ENCODE measurements around the gene ALOX12. TPM values are rescaled to one million over a fixed set of nuclear protein-coding genes. Genes with fewer than 3 reads are reported as not detected.
A peak's percentile ranks its signal among the peaks of the same experiment; 100 is the strongest.

The ALOX12 gene
- total and polyA plus RNA-seq, 8 donors, result 0.92 to 3.4 TPM; not detected in 6

DNA sequence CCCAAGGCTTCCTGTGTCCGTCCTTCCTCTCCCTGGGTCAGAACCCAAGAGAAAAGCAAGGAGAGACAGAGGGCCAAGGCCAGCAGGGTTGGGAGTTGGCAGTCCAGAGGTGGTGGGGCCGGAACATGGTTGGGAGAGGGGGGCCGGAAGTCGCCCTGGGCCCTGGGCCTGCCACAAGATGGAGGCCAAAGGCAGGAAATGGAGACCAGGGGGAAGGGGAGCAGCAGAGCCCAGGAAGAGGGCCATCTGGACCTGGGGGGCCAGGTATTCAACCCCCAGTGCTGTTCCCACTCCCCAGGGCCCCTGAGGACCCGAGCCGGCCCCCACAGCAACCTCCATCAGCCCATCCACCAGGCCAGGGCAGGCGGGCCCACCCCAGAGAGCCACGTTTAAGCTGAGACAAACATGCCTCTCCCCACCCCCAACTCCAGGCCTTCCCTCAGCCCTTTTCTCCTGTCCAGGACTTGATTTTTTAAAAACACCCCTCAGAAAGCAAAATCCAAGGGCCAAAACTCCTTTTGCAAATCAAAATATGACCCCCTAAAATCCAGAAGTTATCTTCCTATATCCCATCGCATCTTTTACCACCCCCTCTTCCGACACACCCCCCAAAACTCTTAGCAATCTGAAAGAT lies 22.6 kb downstream of the ALOX12 start:
- H3K4me1 ChIP-seq, result peaks cover 50 to 87% (median 72%) of the 10 kb centered on the region in 4 donors
- no peaks in the 10 kb centered on the region for H3K9me3 ChIP-seq
- H3K36me3 ChIP-seq, result peaks cover 4 to 15% (median 14%) of the 10 kb centered on the region in 4 donors
- no peak for TF ChIP-seq EP300 (IDR thresholded peaks at IDR 0.05)
- TF ChIP-seq, protein P1, sequence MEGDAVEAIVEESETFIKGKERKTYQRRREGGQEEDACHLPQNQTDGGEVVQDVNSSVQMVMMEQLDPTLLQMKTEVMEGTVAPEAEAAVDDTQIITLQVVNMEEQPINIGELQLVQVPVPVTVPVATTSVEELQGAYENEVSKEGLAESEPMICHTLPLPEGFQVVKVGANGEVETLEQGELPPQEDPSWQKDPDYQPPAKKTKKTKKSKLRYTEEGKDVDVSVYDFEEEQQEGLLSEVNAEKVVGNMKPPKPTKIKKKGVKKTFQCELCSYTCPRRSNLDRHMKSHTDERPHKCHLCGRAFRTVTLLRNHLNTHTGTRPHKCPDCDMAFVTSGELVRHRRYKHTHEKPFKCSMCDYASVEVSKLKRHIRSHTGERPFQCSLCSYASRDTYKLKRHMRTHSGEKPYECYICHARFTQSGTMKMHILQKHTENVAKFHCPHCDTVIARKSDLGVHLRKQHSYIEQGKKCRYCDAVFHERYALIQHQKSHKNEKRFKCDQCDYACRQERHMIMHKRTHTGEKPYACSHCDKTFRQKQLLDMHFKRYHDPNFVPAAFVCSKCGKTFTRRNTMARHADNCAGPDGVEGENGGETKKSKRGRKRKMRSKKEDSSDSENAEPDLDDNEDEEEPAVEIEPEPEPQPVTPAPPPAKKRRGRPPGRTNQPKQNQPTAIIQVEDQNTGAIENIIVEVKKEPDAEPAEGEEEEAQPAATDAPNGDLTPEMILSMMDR (IDR thresholded peaks at IDR 0.05), result no peak
- TF ChIP-seq POLR2A (IDR thresholded peaks at IDR 0.05), result no peak
- TF ChIP-seq POLR2AphosphoS5 (IDR thresholded peaks at IDR 0.05), result peak in 1 of 3 donors; percentile 16
- H3K4me3 ChIP-seq, result peak overlapping the region; percentile 49 to 57 (median 52)
- no peak for DNase-seq
- WGBS, 5 donors, result 71 to 77% (median 72%) methylated on average over 10 of the region's 10 CpGs
- H3K27ac ChIP-seq, result peak overlapping the region; percentile 53 to 99 (median 97)
- H3K27me3 ChIP-seq, result peaks cover 0 to 18% (median 10%) of the 10 kb centered on the region in 3 donors
- intact Hi-C loops (cut with DNase I; ENCODE audit: low total_unique reads), result no loop called here

DNA sequence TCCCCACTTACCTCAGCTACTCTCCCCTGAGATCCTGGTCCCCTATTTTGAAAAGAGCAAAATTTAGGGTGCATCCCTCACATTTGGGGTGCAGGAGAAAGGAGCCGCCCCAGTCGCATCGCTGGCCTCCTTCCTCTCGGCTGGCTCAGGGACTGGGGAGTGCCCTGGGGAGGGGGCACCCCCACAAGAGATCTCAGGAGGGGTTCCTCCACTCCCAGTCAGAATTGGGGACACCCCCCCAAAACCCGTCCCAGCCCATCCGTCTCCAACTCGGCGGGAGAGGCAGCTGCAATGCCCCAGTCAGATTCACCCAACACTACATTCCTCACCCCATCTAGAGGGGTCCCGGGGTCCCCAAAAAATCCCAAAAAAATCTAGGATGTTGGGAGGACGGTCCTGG lies 23.5 kb downstream of the ALOX12 start:
- peaks cover 4 to 15% (median 14%) of the 10 kb centered on the region in 4 donors for H3K36me3 ChIP-seq
- peaks cover 3 to 24% (median 10%) of the 10 kb centered on the region in 3 donors for H3K27me3 ChIP-seq
- no peak for DNase-seq
- peaks cover 45 to 84% (median 72%) of the 10 kb centered on the region in 4 donors for H3K4me1 ChIP-seq
- no peaks in the 10 kb centered on the region for H3K9me3 ChIP-seq
- no peak for TF ChIP-seq EP300 (IDR thresholded peaks at IDR 0.05)
- TF ChIP-seq, protein P1 (IDR thresholded peaks at IDR 0.05), result no peak
- no peak for TF ChIP-seq POLR2AphosphoS5 (IDR thresholded peaks at IDR 0.05)
- TF ChIP-seq POLR2A (IDR thresholded peaks at IDR 0.05), result no peak
- peak overlapping the region; percentile 49 to 57 (median 52) for H3K4me3 ChIP-seq
- peak overlapping the region; percentile 65 to 99 (median 97) for H3K27ac ChIP-seq
- intact Hi-C loops (cut with DNase I; ENCODE audit: low total_unique reads), result no loop called here
- WGBS, 5 donors, result 39 to 49% (median 43%) methylated on average over 10 of the region's 10 CpGs

DNA sequence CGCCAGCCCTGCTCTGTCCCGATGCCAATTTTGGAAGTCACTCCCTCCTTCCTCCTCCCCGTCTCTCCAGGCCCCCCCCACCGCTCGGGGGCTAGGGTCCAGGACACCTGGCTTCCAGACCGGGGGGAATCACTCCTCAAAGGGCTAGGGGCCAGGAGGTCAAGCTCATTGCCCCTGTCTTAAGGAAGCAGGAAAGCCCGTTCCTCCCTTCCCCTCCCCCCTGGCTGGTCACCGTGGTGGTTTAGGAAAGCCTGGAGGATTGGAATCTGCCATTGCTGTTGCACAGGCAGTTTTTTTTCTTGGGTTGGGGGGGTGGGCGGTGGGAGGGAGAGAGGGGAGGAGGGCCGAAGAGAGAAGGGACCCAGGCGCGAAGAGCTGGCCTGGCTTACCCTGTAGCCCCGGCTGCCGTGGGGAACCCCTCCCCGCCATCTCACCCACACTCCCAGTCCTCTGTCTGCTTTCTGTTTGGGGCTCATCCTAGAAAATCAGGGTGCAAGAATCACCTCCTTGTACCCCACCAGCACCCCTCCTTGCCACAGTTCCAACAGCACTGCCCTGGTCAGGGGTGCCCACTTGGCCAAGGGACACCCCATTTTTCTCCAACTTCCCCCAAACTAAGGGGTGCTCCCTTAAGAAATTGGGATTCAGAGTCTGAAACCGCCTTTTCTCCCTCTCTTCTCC lies 24.1 kb downstream of the ALOX12 start:
- intact Hi-C loops (cut with DNase I; ENCODE audit: low total_unique reads), result no loop called here
- peak overlapping the region; percentile 65 to 99 (median 97) for H3K27ac ChIP-seq
- 12 to 20% (median 17%) methylated on average over 11 to 16 of the region's 16 CpGs for WGBS, 5 donors
- H3K4me3 ChIP-seq, result peak overlapping the region; percentile 49 to 57 (median 52)
- no peak for TF ChIP-seq POLR2AphosphoS5 (IDR thresholded peaks at IDR 0.05)
- TF ChIP-seq POLR2A (IDR thresholded peaks at IDR 0.05), result no peak
- TF ChIP-seq, protein P1 (IDR thresholded peaks at IDR 0.05), result no peak
- no peak for TF ChIP-seq EP300 (IDR thresholded peaks at IDR 0.05)
- peaks cover 45 to 83% (median 73%) of the 10 kb centered on the region in 4 donors for H3K4me1 ChIP-seq
- H3K27me3 ChIP-seq, result peaks cover 3 to 24% (median 10%) of the 10 kb centered on the region in 3 donors
- H3K9me3 ChIP-seq, result no peaks in the 10 kb centered on the region
- peaks cover 4 to 15% (median 14%) of the 10 kb centered on the region in 4 donors for H3K36me3 ChIP-seq
- DNase-seq, result peak; percentile 57 to 82

DNA sequence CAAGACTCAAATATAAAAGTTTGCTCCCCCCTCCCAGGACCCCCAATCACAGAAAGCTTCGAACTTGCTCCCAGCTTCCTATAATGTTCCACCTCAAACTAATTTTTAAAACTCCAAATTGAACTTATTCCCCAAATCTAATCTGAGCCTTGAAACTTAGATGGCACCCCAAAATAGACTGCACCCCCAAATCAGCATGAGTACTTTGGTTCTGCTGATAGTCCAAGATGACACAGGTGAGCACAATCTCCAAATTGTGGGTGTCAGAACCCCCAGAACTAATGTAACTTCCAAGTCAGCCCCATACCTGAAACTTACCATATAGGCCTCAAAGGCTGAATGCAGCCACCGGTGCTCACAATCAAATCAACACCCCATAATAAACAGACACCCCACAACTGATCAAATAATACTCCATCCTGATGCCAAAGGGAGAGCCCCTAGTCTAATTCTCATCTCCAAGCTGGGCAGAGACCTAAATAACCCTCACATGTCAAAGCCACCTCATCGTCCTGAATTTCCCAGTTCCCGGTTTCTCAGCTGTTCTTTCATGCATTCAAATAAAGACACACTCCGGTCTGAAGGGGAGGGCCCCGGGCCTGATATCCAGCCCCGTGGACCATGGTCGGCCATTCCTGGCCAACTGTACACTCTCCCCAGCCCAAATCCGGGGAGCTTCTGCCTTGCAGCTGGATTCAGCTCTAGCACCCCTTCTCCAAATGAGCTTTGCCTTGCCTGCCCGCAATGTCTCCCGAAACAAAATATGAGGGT lies 25.2 kb downstream of the ALOX12 start:
- peaks cover 45 to 72% (median 63%) of the 10 kb centered on the region in 4 donors for H3K4me1 ChIP-seq
- DNase-seq, result no peak
- no peaks in the 10 kb centered on the region for H3K9me3 ChIP-seq
- 60 to 73% (median 69%) methylated on average over 9 to 11 of the region's 11 CpGs for WGBS, 5 donors
- TF ChIP-seq, protein P1 (IDR thresholded peaks at IDR 0.05), result no peak
- no peak for TF ChIP-seq POLR2AphosphoS5 (IDR thresholded peaks at IDR 0.05)
- TF ChIP-seq EP300 (IDR thresholded peaks at IDR 0.05), result no peak
- no peak for TF ChIP-seq POLR2A (IDR thresholded peaks at IDR 0.05)
- peaks cover 3 to 24% (median 10%) of the 10 kb centered on the region in 3 donors for H3K27me3 ChIP-seq
- peaks cover 4 to 15% (median 14%) of the 10 kb centered on the region in 4 donors for H3K36me3 ChIP-seq
- intact Hi-C loops (cut with DNase I; ENCODE audit: low total_unique reads), result no loop called here
- peak overlapping the region in 1 of 4 donors; percentile 36 for H3K4me3 ChIP-seq
- peak overlapping the region in 4 of 5 donors; percentile 73 to 82 (median 78) for H3K27ac ChIP-seq

Measured in stomach (tissue), 9 donors.